ENCODE data around the gene NOXO1.
"Not testable (repeated sequence)": the region's sequence is repeated elsewhere in the genome, so short reads cannot be mapped to it uniquely, and the experiment has no call there.

The NOXO1 gene, protein sequence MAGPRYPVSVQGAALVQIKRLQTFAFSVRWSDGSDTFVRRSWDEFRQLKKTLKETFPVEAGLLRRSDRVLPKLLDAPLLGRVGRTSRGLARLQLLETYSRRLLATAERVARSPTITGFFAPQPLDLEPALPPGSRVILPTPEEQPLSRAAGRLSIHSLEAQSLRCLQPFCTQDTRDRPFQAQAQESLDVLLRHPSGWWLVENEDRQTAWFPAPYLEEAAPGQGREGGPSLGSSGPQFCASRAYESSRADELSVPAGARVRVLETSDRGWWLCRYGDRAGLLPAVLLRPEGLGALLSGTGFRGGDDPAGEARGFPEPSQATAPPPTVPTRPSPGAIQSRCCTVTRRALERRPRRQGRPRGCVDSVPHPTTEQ

DNA sequence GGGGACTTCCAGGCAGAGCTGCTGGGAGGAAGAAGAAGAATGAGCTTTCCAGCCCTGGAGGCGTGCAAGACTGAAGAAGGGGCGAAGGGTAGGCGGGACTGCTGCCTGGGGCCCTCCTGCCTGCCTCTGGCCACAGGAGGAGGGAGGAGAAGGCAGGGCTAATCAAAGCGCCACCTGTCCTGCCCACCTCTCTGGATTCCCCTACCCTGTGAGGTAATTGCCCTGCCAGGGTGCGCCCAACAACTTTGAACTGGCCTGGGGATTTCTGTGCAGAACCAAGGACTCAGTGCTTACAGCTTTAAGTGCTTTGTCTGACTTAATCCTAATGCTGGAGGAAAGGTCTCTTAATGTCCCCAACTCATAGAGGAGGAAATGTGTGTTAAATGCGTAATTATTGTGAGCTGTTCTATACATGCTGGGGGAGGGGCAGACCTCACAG, at the start of gene NOXO1:
NOXO1 (minus strand) TSS at position 72 of the 439 bp plus-strand sequence. CDS start 290 bp downstream, outside the sequence.
- no peak for DNase-seq (ENCODE audit: low spot score)

DNA sequence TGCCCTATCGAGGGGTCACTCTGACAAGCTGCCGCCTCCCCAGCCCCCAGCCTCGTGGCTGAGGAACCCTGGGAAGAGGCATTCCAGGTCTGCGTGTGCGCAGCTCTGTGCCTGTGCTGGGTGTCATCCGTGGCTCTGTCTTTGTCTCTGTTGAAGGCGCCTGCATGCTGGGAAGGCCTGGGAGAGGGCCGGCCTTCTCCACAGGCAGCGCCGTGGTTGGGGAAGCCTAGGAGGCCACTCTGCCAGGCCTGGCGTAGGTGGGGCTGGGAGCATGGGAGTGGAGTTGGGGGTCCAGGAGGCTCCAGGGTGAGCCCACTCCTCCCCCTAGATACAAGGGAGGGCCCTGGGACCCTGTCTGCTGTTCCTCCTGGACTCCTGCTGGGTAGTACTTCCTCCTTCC, 48.8 kb upstream of the NOXO1 start:
- DNase-seq (ENCODE audit: low spot score) = no peak

DNA sequence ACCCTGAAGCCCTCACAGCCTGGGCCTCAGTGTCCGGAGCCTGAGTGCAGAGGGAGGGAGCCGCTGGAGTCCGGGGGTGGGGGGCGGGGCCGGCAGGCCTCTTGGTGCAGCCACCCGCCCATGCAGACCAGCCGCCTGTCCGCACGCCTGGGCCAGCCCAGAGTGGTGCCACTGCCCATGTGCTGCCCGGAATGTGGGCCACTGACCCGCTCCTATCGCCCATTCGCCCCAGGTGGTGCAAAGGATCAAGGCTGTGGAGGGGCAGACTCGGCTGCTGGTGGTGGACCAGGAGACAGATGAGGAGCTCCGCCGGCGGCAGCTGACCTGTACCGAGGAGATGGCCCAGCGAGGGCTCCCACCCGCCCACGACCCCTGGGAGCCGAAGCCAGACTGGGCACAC, 48.1 kb upstream of the NOXO1 start:
- no peak for DNase-seq (ENCODE audit: low spot score)

DNA sequence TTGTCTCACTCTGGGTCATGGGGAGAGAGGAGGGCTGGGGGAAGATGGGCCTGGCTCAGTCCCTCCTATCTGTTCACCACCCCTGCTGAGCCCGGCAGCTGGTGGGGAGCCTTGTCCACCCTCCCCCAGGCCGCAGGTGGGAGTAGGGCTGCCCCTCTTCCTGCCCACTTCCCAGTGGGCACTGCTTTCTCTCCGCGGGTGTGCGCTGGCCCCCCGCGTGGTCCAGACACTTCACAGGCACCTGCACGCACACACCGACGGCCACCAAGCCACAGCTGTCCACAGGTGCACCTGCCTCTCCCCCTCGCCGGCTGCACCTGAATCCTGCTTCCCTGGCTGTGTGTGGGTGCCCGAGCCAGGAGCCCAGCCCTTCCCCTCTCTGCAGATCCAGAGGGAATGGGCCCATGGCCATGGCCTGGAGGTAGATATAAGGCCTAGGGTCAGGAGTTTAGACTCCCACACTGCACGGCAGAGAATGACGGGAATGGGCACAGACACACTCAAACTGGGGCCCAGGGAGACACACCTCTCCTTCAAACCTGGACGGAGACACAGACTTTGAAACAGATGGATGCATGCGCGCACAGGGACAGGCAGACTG, 47.5 kb upstream of the NOXO1 start:
- no peak for DNase-seq (ENCODE audit: low spot score)

DNA sequence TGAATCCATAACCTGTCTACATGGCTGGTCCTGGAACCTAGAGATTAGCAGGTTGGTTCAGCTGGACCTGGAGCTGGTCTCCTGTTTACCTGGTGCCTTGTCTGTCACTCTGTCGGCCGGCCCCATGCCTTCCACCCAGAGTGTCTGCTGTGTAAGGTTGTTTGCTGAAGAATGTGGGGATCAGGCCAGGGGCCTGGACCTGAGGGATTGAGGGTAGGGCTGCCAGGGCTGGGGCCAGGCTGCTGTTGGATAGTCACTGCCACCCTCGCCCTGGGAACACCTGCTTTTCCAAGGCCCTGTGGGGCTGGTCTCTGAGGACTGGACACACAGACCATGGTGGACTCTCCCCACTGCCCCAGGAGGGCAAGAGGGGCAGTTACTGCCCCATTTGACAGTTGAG, 46.9 kb upstream of the NOXO1 start:
- DNase-seq (ENCODE audit: low spot score) = no peak

DNA sequence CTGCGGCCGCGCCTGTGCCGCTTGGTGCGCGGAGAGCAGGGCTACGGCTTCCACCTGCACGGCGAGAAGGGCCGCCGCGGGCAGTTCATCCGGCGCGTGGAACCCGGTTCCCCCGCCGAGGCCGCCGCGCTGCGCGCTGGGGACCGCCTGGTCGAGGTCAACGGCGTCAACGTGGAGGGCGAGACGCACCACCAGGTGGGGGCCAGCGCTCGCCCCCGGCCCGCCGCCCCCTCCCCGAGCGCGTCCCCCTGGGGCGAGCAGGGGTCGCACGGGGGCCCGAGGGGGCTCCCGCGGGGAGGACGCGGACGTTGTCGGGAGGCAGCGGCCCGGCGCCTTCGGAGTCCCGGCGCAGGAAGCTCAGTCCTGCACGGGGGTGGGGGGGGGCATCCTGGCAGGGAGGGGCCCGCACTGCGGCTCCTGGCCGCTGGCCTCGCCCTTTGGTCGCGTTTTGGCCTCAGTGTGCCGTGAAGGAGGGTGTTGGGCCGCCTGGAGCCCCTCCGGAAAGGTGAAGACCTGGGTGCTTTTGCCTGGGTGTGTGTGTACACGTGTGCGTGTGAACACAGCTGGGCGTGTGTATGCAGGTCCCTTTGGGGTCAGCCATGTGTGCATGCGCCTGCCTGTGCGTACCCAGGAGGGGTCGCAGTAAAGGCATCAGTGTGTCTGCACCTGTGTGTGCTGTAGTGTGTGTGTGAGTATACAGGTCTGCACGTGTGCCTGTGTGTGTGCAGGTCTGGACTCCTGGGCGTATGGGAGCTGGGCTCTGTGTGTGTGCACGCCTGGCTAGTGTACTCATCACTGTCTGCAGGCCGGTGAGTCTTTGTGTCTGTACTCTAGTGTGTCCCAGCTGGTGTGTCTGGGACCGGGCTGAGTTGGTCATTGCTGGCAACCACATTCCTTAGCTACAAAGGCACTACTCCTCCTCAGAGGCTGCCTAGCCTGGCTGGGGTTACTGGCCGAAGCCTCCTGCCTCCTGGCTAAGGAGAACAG, 46.0 kb upstream of the NOXO1 start:
- no peak for DNase-seq (ENCODE audit: low spot score)

DNA sequence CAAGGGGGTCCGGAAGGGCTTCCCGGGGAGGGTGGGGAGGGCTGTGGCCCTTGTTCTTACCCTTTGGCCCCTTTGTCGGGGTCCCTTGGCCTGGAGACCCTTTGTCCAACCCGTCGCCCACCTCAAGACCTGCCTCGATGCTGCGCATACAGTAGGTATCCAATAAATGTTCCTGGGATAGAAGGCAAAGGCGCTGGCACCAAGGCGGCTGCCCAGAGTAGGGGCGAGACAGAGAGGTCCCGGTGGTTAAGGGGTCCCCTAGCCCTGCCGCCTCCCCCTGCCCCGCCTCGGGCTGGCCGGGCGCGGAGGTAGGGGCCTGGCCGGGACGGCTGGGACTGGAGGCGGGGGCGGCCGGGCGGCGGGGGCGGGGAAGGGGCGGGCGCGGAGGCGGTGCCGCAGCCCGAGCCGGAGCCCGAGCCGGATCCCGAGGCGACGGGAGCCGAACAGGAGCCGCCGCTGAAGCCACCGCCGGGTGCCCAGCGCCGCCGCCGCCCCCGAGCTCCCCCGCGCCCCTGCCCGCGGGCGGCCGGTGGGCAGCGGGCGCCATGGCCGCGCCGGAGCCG, 45.3 kb upstream of the NOXO1 start, which contains the start of gene NHERF2:
NHERF2 (plus strand) TSS at position 442 of the 563 bp plus-strand sequence; CDS start at position 546, 104 bp downstream.
- peak; percentile 84 for DNase-seq (ENCODE audit: low spot score)

DNA sequence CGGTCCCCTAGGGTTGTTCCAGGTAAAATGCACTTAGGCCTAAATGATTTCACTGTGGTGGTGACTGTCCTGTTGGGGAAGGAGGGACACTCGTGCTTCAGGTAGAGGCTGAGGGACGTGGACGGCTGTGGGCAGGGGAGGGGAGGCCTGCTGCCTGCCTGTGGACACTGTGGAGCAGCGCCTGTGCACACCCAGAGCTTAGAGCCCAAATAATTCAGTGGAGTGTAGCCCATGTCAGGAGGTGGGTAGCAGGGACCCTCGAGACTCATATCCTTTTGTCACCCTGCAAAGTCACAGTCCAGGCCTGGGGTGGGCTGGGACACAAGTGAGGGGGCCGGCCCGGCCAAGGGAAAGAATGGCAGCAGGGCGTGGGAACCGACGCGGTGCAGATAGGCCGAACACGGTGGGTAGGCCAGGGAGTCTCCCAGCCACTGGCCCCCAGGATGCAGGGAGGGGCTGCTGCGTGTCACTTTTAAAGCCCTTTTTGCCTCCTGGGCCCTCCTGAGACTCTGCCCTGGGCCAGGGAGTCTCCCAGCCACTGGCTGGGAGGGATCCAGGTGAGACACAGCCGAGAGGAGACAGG, 44.7 kb upstream of the NOXO1 start:
- no peak for DNase-seq (ENCODE audit: low spot score)

DNA sequence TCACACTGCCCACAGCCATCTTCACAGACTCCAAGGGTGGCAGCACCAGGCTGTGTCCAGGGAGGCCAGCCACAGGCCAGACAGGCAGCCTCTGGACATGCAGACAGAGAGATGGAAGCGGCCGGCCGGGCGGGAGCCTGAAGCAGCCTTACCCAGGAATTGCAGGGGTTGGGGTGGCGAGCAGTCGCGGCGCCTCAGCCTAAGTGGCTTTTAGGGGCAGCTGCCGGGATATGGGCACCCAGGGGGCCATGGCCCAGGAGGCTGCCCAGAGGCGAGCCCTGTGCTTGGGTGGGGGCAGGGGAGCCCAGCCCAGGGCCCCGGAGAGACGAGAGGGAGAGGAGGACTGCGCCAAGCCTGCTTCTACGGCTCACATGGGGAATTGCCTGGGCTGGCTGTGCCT, 44.0 kb upstream of the NOXO1 start:
- DNase-seq (ENCODE audit: low spot score) = no peak

DNA sequence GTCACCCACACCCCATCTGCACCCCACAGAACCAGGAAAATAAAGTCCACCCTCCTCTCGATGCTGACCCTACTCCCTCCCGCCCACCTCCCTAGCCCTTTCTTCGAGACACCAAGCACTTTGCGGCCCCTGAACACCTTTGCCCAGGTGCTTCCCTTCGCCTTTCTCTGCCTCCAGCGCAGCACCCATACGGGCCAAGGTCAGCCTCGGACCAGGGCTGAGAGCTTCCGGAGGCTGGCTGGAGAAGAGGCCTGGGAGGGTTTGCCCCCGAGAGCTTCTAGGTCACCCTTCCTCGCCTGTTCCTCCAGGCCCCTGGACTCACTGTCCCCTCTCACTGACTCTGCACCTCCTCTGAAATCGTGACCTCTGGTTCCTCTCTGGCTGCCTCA, 42.8 kb upstream of the NOXO1 start:
- no peak for DNase-seq (ENCODE audit: low spot score)

DNA sequence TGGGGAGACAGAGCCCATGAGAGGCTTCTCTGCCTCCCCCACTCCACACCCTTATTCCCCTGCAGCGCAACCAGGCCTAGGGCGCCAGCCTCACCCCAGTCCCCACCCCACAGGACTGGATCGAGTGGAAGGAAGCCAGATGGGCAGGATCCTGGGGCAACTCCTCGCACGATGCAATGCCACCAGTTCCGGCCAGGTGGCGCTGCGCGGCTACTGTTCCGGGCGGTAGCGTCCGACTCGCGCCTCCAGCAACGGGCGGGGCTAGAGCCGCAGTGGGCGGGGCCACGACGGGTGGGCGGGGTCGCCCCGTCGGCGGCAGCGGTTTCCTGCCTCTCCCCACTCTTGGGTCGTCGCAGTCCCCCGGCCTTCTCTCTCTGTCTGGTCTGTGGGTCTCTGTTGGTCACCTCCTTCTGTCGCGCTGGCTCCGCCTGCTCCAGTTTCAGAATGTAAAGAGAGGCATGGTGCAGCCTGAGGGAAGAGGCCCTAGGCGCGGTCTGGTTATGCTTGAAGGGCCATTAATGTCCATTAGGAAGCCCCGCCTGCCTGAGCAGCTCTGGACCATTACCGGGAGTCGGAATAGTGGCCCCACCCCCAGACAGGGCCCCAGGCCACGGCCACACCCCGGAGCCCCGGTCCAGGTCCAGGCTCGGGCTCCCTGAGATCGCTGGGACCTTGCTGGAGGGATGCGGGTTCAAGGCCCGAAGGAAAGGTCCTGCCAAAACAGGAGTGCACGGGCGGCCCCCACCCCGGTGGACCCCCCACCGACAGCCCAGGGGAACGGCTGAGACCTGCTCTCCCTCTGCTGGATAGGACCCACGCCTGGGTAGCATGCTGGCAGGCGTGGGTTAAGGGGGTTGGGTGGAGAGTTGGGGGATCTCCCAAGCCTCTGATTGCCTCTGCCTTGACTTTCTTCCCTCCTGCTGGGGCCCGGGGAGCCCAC, 42.1 kb upstream of the NOXO1 start:
- DNase-seq (ENCODE audit: low spot score) = peak; percentile 97

DNA sequence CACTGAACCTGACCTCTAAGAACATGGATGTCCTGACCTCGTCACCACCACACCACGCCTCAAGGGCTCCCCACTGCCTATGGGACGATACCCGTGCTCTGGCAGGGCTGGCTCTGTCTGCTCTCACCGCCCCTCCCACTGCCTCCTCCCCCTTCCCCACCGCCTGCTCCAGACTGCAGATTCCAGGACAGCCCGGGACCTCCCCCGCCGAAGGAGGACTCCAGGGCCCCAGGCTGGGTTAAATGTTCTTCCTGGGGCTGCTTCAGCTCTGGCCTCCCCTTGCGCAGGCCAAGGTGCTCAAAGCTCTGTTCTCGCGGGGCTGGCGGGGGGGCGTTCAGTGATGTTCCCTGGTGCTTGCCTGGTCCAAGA, 41.4 kb upstream of the NOXO1 start:
- DNase-seq (ENCODE audit: low spot score) = peak; percentile 77

DNA sequence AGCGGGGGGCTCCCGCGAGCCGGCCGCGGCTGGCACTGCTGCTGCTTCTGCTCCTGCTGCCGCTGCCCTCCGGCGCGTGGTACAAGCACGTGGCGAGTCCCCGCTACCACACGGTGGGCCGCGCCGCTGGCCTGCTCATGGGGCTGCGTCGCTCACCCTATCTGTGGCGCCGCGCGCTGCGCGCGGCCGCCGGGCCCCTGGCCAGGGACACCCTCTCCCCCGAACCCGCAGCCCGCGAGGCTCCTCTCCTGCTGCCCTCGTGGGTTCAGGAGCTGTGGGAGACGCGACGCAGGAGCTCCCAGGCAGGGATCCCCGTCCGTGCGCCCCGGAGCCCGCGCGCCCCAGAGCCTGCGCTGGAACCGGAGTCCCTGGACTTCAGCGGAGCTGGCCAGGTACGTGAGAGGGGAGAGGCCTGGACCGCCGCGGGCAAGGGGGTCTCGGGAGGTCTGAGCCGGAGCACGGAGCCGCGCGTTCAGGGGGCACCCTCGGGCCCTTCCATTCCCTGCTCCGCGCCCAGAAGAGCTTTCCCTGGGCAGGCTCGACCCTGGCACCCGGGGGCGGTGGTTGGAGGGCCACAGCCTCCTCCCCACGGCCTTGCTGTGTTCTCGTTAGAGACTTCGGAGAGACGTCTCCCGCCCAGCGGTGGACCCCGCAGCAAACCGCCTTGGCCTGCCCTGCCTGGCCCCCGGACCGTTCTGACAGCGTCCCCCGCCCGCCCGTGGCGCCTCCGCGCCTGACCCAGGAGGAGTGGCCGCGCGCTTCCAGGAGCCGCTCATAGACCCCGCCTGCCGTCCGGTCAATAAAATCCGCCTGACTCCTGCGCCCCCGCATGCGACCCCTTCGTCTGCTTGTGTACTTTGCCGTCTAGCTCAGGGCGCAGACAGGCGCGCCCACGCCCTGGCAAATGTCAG, 38.9 kb upstream of the NOXO1 start:
- DNase-seq (ENCODE audit: low spot score) = no peak

DNA sequence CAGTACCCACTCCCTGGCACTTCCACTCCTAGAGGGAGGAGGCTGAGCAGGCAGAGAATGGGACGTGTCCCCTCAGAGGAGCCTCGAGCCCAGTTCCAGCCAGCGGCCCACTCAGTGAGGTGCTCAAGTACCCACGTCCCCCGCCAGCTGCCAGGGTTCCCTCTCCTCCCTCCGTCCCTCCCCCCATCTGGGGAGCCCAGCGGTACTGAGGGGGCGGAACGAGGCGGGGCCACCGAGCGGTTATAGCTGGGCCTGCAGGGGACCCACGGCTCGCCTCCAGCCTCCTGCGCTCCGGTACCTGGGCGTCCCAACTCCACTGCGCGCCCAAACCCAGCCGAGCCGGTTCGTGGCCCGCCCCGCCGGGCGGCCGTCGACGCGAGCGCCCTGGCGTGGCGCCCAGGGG, 38.2 kb upstream of the NOXO1 start, which contains the start of gene NPW:
NPW (plus strand) TSS at position 268 of the 403 bp plus-strand sequence.
- peak; percentile 52 for DNase-seq (ENCODE audit: low spot score)

DNA sequence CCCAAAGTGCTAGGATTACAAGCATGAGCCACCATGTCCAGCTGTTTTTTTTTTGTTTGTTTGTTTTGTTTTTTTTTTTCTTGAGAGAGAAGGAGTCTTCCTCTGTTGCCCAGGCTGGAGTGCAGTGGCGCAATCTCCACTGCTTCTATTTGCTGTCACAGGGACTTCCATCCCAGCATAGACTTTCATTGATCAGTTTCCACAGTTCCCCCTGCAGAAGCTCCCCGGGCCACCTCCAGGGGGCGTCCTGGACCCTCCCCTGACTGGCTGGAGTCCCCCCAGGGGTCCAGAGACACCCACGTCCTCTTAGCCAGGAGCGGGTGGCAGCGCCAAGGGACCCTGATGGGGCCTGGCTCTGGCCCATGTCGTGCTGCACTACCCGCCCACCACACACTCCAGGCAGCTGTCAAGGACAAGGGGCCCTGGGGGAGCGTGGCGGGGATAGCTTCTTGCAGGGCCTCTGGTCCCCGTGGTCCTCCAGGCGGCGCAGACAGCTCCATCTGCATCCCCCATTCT, 35.2 kb upstream of the NOXO1 start:
- DNase-seq (ENCODE audit: low spot score) = peak; percentile 50

DNA sequence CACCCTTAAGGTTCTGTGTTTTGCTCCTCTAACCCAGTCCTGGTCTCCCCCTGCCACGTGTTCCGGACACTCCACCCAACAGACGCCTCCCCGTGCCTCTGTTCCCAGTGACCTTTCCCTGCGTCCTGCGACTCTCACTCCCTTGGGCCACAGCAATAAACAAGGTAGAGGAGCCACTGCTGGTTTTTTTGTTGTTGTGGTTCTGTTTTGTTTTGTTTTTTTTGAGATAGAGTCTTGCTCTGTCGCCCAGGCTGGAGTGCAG, 34.6 kb upstream of the NOXO1 start:
- no peak for DNase-seq (ENCODE audit: low spot score)

DNA sequence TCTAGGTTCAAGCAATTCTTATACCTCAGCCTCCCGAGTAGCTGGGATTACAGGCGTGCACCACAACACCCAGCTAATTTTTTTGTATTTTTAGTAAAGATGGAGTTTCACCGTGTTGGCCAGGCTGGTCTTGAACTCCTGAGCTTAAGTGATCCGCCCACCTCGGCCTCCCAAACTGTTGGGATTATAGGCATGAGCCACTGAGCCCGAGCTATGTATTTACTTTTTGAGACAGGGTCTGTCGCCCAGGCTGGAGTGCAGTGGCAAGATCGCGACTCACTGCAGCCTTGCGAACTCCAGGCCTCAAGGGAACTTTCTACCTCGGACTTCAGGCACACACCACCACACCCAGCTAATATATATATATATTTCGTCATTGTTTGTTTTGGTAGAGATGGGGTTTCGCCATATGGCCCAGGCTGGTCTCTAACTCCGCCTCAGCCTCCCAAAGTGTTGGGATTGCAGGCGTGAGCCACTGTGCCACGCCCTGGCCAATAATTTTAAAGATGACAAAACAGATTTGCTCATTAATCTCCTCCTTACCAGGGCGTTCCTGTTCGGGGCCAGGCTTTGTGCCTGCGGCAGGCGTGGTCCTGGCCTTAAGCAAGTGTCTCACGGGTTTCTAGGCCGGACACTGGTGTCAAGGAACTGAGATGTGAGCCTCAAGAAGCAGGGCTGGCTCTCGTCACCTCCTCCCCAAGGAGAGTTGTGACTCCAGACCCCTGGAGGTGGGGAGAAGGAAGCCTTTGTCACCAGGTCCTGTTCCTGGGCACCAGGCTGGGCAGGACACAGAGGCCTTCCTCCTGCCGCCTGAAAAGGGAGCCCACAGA, 34.1 kb upstream of the NOXO1 start:
- no peak for DNase-seq (ENCODE audit: low spot score)

DNA sequence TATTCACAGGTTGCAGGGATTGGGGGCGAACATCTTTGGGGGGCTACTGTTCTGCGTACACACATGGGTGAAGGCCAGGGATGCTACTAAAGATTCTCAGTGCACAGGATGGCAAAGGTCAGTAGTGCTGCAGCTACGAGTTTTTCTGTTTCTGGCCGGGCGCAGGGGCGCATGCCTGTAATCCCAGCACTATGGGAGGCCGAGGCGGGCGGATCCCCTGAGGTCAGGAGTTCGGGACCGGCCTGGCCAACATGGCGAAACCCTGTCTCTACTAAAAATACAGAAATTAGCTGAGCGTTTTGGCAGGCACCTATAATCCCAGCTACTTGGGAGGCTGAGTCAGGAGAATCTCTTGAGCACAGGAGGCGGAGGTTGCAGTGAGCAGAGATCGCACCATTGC, 32.3 kb upstream of the NOXO1 start:
- no peak for DNase-seq (ENCODE audit: low spot score)

DNA sequence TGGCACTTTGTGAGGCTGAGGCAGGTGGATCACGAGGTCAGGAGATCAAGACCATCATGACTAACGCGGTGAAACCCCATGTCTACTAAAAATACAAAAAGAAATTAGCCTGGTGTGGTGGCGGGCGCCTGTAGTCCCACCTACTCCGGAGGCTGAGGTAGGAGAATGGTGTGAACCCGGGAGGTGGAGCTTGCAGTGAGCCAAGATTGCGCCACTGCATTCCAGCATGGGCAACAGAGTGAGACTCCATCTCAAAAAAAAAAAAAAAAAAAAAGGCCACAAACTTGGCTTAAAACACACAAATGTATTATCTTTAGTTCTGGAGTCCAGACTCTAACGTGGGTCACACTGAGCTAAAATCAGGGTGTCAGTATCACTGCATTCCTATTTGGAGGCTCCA, 30.5 kb upstream of the NOXO1 start:
- DNase-seq (ENCODE audit: low spot score) = not testable (repeated sequence)
